Activated T-cell treated with anti-CD3 and anti-CD28 coated beads, Interleukin-2, amount 50 U/mL, for 24 hours (primary cell): ENCODE measurements around the gene MANBA.
"Not testable (repeated sequence)": the region's sequence is repeated elsewhere in the genome, so short reads cannot be mapped to it uniquely, and the experiment has no call there.

Experiments
- DNase-seq: peaks from one replicate; pipeline ENCODE4 v3.0.0-alpha.2; 2020
- H3K27ac Mint-ChIP-seq: 2 replicates; pipeline ENCODE4 v1.8.0; 2020; ENCODE audit warnings: mild to moderate bottlenecking, mixed read lengths
- H3K27me3 Mint-ChIP-seq: 2 replicates; pipeline ENCODE4 v1.8.0; 2020; ENCODE audit warnings: mixed read lengths
- H3K36me3 Mint-ChIP-seq: 2 replicates; pipeline ENCODE4 v1.8.0; 2020; ENCODE audit warnings: low read depth, mixed read lengths
- H3K4me1 Mint-ChIP-seq: 2 replicates; pipeline ENCODE4 v1.8.0; 2020; ENCODE audit warnings: low read depth, mixed read lengths
- H3K4me3 Mint-ChIP-seq: 2 replicates; pipeline ENCODE4 v1.8.0; 2020; ENCODE audit warnings: mild to moderate bottlenecking, moderate library complexity, mixed read lengths
- H3K9me3 Mint-ChIP-seq: 2 replicates; pipeline ENCODE4 v1.8.0; 2020; ENCODE audit warnings: mixed read lengths

Gene MANBA

GRCh38 chr4:102619021-102619420, 141.7 kb downstream of the MANBA start:
- DNase-seq, H3K9me3 Mint-ChIP-seq, H3K27me3 Mint-ChIP-seq: not testable (repeated sequence)
- Mint-ChIP-seq H3K27ac (peak overlapping the region; percentile 80), H3K4me3 (peak overlapping the region; percentile 4), H3K4me1 (peaks cover 60% of the 10 kb centered on the region), H3K36me3 (peaks cover 47% of the 10 kb centered on the region)

- Mint-ChIP-seq H3K9me3 (no peaks in the 10 kb centered on the region), H3K27ac (peak overlapping the region; percentile 81), H3K27me3 (no peaks in the 10 kb centered on the region), H3K4me3 (no peak overlapping the region), H3K36me3 (peaks cover 71% of the 10 kb centered on the region), H3K4me1 (peaks cover 77% of the 10 kb centered on the region)
- DNase-seq, result no peak
These were observed 144.1 kb downstream of the MANBA start for GRCh38 chr4:102616636-102617035.

GRCh38 chr4:102614801-102615200, 146.0 kb downstream of the MANBA start:
- Mint-ChIP-seq H3K4me3 (peak overlapping the region; percentile 42), H3K27me3 (no peaks in the 10 kb centered on the region), H3K4me1 (peaks cover 83% of the 10 kb centered on the region), H3K27ac (peak overlapping the region; percentile 91), H3K36me3 (peaks cover 89% of the 10 kb centered on the region), H3K9me3 (no peaks in the 10 kb centered on the region)
- no peak for DNase-seq

- H3K36me3 Mint-ChIP-seq, result peaks cover 96% of the 10 kb centered on the region
- no peak for DNase-seq
- peaks cover 85% of the 10 kb centered on the region for H3K4me1 Mint-ChIP-seq
- no peaks in the 10 kb centered on the region for H3K27me3 Mint-ChIP-seq
- peak overlapping the region; percentile 42 for H3K4me3 Mint-ChIP-seq
- H3K27ac Mint-ChIP-seq, result peak overlapping the region; percentile 91
- H3K9me3 Mint-ChIP-seq, result no peaks in the 10 kb centered on the region
These were observed 147.9 kb downstream of the MANBA start for GRCh38 chr4:102612824-102613366.

- peaks cover 98% of the 10 kb centered on the region for H3K36me3 Mint-ChIP-seq
- no peaks in the 10 kb centered on the region for H3K9me3 Mint-ChIP-seq
- H3K27ac Mint-ChIP-seq, result peak overlapping the region; percentile 91
- peak overlapping the region; percentile 42 for H3K4me3 Mint-ChIP-seq
- peaks cover 92% of the 10 kb centered on the region for H3K4me1 Mint-ChIP-seq
- H3K27me3 Mint-ChIP-seq, result no peaks in the 10 kb centered on the region
- DNase-seq, result no peak
These were observed 148.6 kb downstream of the MANBA start for GRCh38 chr4:102612210-102612609.

- H3K4me1 Mint-ChIP-seq, result peaks cover 91% of the 10 kb centered on the region
- peak overlapping the region; percentile 90 for H3K27ac Mint-ChIP-seq
- H3K36me3 Mint-ChIP-seq, result peaks cover 96% of the 10 kb centered on the region
- H3K4me3 Mint-ChIP-seq, result no peak overlapping the region
- no peaks in the 10 kb centered on the region for H3K27me3 Mint-ChIP-seq
- no peak for DNase-seq
- no peaks in the 10 kb centered on the region for H3K9me3 Mint-ChIP-seq
These were observed 150.3 kb downstream of the MANBA start for GRCh38 chr4:102610476-102610875.

GRCh38 chr4:102610007-102610406, 150.8 kb downstream of the MANBA start:
- H3K27ac Mint-ChIP-seq, result peak overlapping the region; percentile 90
- peaks cover 96% of the 10 kb centered on the region for H3K36me3 Mint-ChIP-seq
- no peak overlapping the region for H3K4me3 Mint-ChIP-seq
- peaks cover 90% of the 10 kb centered on the region for H3K4me1 Mint-ChIP-seq
- H3K9me3 Mint-ChIP-seq, result no peaks in the 10 kb centered on the region
- no peaks in the 10 kb centered on the region for H3K27me3 Mint-ChIP-seq
- DNase-seq, result no peak

- H3K4me1 Mint-ChIP-seq, result peaks cover 85% of the 10 kb centered on the region
- no peak for DNase-seq
- H3K4me3 Mint-ChIP-seq, result no peak overlapping the region
- peaks cover 93% of the 10 kb centered on the region for H3K36me3 Mint-ChIP-seq
- no peaks in the 10 kb centered on the region for H3K9me3 Mint-ChIP-seq
- H3K27ac Mint-ChIP-seq, result peak overlapping the region; percentile 90
- no peaks in the 10 kb centered on the region for H3K27me3 Mint-ChIP-seq
These were observed 152.6 kb downstream of the MANBA start for GRCh38 chr4:102608190-102608589.

GRCh38 chr4:102606846-102607450, 153.8 kb downstream of the MANBA start:
- H3K27ac Mint-ChIP-seq, result peak overlapping the region; percentile 90
- H3K4me3 Mint-ChIP-seq, result no peak overlapping the region
- DNase-seq, result no peak
- peaks cover 75% of the 10 kb centered on the region for H3K4me1 Mint-ChIP-seq
- no peaks in the 10 kb centered on the region for H3K27me3 Mint-ChIP-seq
- no peaks in the 10 kb centered on the region for H3K9me3 Mint-ChIP-seq
- H3K36me3 Mint-ChIP-seq, result peaks cover 90% of the 10 kb centered on the region

GRCh38 chr4:102606261-102606660, 154.5 kb downstream of the MANBA start:
- H3K36me3 Mint-ChIP-seq, result peaks cover 90% of the 10 kb centered on the region
- H3K27ac Mint-ChIP-seq, result peak overlapping the region; percentile 90
- H3K27me3 Mint-ChIP-seq, result no peaks in the 10 kb centered on the region
- H3K4me3 Mint-ChIP-seq, result no peak overlapping the region
- DNase-seq, result no peak
- H3K9me3 Mint-ChIP-seq, result no peaks in the 10 kb centered on the region
- H3K4me1 Mint-ChIP-seq, result peaks cover 70% of the 10 kb centered on the region

- Mint-ChIP-seq H3K4me3 (no peak overlapping the region), H3K4me1 (peaks cover 70% of the 10 kb centered on the region), H3K27me3 (no peaks in the 10 kb centered on the region), H3K9me3 (no peaks in the 10 kb centered on the region), H3K36me3 (peaks cover 89% of the 10 kb centered on the region), H3K27ac (peak overlapping the region; percentile 55)
- DNase-seq, result no peak
These were observed 156.4 kb downstream of the MANBA start for GRCh38 chr4:102604222-102604940.

- peaks cover 71% of the 10 kb centered on the region for H3K4me1 Mint-ChIP-seq
- H3K27me3 Mint-ChIP-seq, result no peaks in the 10 kb centered on the region
- no peaks in the 10 kb centered on the region for H3K9me3 Mint-ChIP-seq
- no peak for DNase-seq
- peaks cover 87% of the 10 kb centered on the region for H3K36me3 Mint-ChIP-seq
- H3K4me3 Mint-ChIP-seq, result no peak overlapping the region
- H3K27ac Mint-ChIP-seq, result peak overlapping the region; percentile 75
These were observed 159.1 kb downstream of the MANBA start for GRCh38 chr4:102601586-102602227.

- Mint-ChIP-seq H3K4me3 (no peak overlapping the region), H3K36me3 (peaks cover 91% of the 10 kb centered on the region), H3K4me1 (peaks cover 74% of the 10 kb centered on the region), H3K27me3 (no peaks in the 10 kb centered on the region), H3K9me3 (no peaks in the 10 kb centered on the region), H3K27ac (peak overlapping the region; percentile 58)
- no peak for DNase-seq
These were observed 160.1 kb downstream of the MANBA start for GRCh38 chr4:102600689-102601088.

- Mint-ChIP-seq H3K27ac (peak overlapping the region; percentile 58), H3K4me1 (peaks cover 75% of the 10 kb centered on the region), H3K4me3 (no peak overlapping the region), H3K27me3 (no peaks in the 10 kb centered on the region), H3K36me3 (peaks cover 91% of the 10 kb centered on the region), H3K9me3 (no peaks in the 10 kb centered on the region)
- DNase-seq, result no peak
These were observed 160.9 kb downstream of the MANBA start for GRCh38 chr4:102599886-102600285.

GRCh38 chr4:102599455-102599854, 161.3 kb downstream of the MANBA start:
- peaks cover 91% of the 10 kb centered on the region for H3K36me3 Mint-ChIP-seq
- H3K27ac Mint-ChIP-seq, result peak overlapping the region; percentile 94
- peaks cover 75% of the 10 kb centered on the region for H3K4me1 Mint-ChIP-seq
- peak overlapping the region; percentile 1 for H3K4me3 Mint-ChIP-seq
- no peaks in the 10 kb centered on the region for H3K27me3 Mint-ChIP-seq
- H3K9me3 Mint-ChIP-seq, result no peaks in the 10 kb centered on the region
- no peak for DNase-seq
